ENCODE data around the gene NCK2.

GRCh38 chr2:105917688-105918087, 173.0 kb downstream of the NCK2 start:
- TF ChIP-seq CTCF (IDR thresholded peaks at IDR 0.05; ENCODE audit: insufficient read depth, low read length, poor library complexity, severe bottlenecking): no peak
- no peak for TF ChIP-seq EZH2phosphoT487 (conservative IDR thresholded peaks at IDR 0.05; ENCODE audit: low read length)
